GM12801 (cell line): ENCODE results near the gene C2CD4C.

ENCODE experiments used
- CTCF ChIP-seq: IDR thresholded peaks from one replicate; pipeline ENCODE4 v1.5.1; 2011; ENCODE audit warnings: control low read depth; ENCODE audit not compliant: insufficient read length; ENCODE audit errors: extremely low read depth

Gene C2CD4C

DNA sequence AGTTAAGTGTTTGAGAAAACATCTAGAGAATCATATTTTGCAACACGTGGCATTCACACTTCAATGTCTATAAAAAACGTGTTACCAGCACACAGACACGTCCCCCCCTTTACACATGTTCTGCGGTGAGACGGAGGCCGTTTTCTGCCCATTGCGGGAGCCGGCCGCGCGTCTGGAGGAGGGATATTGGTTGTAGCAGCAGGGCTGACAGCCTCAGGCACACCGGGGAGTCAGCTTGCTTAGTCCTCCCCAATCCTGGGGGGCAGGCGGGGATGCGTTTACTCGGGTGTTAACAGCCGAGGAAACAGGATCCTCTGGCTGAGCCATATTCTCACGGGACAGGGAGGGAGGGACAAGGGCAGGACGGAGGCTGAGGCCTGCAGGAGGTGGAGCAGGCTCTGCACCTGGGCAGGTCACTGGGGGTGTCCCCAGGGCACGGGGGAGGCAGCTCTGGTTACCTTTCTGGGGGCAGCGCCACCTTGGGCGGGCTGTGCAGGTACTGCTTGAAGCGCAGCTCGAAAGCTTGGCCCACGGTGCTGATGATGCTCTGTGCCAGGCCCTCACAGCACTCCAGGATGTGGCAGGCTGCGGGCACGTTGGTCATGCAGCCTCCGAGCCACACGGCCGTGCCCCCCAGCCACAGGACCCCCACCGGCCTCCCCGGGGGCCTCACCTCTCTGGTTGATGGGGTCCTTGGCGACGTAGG is 26.9 kb upstream of the C2CD4C start:
- TF ChIP-seq CTCF: no peak

- TF ChIP-seq CTCF: no peak
Measured at GRCh38 chr19:435056-435706, 26.2 kb upstream of the C2CD4C start.

- TF ChIP-seq CTCF: no peak
Measured at GRCh38 chr19:434152-434960, 25.4 kb upstream of the C2CD4C start.

GRCh38 chr19:430701-431100 is 21.8 kb upstream of the C2CD4C start:
- TF ChIP-seq CTCF: no peak

DNA sequence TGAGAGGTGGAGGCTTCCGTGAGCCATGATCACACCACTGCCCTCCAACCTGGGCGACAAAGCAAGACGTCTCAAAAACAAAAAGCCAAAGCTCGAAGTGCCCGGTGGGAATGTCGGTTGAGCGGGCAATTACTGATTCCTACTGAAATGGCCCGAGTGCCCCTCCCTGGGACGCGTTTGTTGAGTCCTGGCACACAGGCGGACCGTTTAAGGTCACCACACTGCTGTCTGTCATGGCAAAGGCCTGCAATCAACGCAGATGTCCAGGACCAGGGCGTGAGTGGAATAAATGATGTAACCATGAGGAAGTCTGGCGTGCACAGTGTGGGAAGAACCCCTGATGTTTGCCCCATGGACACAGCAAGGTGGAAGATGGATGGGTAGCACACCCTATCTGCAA is 19.2 kb upstream of the C2CD4C start:
- TF ChIP-seq CTCF: no peak

DNA sequence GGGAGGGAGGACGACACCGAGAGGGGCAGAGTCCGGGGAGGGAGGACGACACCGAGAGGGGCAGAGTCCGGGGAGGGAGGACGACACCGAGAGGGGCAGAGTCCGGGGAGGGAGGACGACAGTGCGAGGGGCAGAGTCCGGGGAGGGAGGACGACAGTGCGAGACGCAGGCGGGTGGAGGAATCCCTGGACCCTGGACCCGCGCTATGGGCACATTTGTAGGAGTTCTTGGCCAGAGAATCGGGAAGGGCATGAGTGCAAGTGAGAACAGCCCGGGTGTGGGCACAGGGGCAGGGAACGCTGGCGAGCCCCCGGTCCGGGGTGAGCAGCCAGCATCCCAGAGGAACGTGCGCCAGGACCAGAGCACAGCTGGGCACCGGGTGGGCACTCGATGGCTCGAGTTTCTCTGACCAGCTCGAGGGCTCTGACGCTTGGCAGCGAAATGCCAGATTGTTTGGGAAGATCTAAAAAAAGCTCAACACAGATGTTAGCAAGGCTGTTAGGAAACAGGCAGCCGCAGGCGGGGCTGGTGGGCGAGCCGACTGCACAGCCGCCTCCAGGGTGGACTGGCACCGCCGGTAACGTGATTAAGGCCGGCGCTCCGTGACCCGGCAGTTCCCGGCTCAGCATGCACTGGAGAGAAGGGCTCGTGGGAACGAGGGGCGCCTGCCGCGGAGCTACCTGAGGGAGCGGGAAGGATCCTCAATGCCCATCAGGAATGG is 17.9 kb upstream of the C2CD4C start:
- TF ChIP-seq CTCF: no peak

- no peak for TF ChIP-seq CTCF
Measured at GRCh38 chr19:425056-425455, 16.1 kb upstream of the C2CD4C start.
